ENCODE data around the gene CASP10. TPM values are rescaled to one million over a fixed set of nuclear protein-coding genes. Genes with fewer than 3 reads are reported as not detected.
"Not testable (repeated sequence)": the region's sequence is repeated elsewhere in the genome, so short reads cannot be mapped to it uniquely, and the experiment has no call there.

Gene CASP10
- total RNA-seq, 4 donors from 2014 or later = 9.0 to 22.0 (median 15.0) TPM

DNA sequence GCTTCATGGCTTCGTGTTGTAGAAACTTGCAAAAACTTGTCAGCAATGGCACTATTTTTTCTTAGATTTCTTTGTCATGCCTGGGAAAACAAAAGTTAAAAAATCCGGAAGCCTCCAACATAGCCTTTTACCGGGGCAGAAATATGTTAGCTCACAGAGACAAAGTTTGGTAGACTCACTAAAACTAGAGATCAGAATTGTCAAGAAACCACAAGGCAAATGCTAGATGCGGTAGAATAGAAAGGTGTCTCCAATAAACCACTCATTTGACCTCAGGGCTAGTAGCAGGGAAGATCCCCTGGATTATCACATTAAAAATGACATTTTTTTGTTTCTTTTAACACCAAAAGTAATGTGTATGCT lies 405 bp downstream of the CASP10 start:
- H3K9me3 ChIP-seq = no peaks in the 10 kb centered on the region
- no peak for DNase-seq
- 15 to 32% methylated on average over 4 of the region's 4 CpGs for WGBS, 2 donors
- no peak for TF ChIP-seq POLR2A (IDR thresholded peaks at IDR 0.05)
- TF ChIP-seq, protein P1, sequence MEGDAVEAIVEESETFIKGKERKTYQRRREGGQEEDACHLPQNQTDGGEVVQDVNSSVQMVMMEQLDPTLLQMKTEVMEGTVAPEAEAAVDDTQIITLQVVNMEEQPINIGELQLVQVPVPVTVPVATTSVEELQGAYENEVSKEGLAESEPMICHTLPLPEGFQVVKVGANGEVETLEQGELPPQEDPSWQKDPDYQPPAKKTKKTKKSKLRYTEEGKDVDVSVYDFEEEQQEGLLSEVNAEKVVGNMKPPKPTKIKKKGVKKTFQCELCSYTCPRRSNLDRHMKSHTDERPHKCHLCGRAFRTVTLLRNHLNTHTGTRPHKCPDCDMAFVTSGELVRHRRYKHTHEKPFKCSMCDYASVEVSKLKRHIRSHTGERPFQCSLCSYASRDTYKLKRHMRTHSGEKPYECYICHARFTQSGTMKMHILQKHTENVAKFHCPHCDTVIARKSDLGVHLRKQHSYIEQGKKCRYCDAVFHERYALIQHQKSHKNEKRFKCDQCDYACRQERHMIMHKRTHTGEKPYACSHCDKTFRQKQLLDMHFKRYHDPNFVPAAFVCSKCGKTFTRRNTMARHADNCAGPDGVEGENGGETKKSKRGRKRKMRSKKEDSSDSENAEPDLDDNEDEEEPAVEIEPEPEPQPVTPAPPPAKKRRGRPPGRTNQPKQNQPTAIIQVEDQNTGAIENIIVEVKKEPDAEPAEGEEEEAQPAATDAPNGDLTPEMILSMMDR (IDR thresholded peaks at IDR 0.05) = no peak
- peaks cover 0 to 55% (median 12%) of the 10 kb centered on the region in 3 donors for H3K4me1 ChIP-seq
- H3K4me3 ChIP-seq = peak overlapping the region; percentile 37 to 65 (median 47)
- intact Hi-C loops (cut with DNase I) = no loop called here
- H3K36me3 ChIP-seq = peaks cover 0 to 24% (median 0%) of the 10 kb centered on the region in 3 donors
- peak overlapping the region; percentile 64 to 86 (median 76) for H3K27ac ChIP-seq
- no peaks in the 10 kb centered on the region for H3K27me3 ChIP-seq

DNA sequence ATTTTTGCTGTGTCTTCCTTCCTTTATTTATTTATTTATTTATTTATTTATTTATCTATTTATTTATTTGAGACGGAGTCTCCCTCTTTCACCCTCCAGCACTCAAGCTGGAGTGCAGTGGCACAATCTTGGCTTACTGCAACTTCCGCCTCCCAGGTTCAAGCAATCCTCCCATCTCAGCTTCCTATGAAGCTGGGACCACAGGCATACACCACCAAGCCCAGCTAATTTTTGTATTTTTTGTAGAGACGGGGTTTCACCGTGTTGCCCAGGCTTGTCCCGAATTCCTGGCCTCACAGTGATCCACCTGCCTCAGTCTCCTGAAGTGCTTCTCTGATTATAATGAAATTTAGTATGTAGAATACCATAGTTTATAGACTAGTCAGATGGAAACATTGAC lies 894 bp downstream of the CASP10 start:
- intact Hi-C loops (cut with DNase I); H3K27me3 ChIP-seq; H3K9me3 ChIP-seq; DNase-seq: not testable (repeated sequence)
- Histone ChIP-seq H3K36me3 (peaks cover 0 to 27% (median 0%) of the 10 kb centered on the region in 3 donors), H3K4me3 (peak overlapping the region; percentile 37 to 65 (median 47)), H3K27ac (peak overlapping the region; percentile 11 to 86 (median 68)), H3K4me1 (peaks cover 0 to 56% (median 13%) of the 10 kb centered on the region in 3 donors)
- WGBS, 2 donors = 49 to 61% methylated on average over 5 of the region's 5 CpGs
- TF ChIP-seq POLR2A (IDR thresholded peaks at IDR 0.05) = peak in 1 of 4 donors; percentile 16

DNA sequence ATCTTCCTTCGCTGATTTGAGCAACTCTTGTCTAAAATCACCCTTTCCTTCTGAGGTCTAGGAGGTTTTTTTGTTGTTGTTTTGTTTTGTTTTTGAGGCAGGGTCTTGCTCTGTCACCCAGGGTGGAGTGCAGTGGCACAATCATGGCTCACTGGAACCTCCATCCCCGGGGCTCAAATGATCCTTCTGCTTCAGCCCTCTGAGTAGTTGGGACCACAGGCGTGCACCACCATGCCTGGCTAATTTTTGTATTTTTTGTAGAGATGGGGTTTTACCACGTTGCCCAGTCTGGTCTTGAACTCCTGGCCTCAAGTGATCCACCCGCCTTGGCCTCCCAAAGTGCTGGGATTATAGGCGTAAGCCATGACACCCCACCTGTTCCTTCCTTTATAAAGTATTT lies 1.3 kb downstream of the CASP10 start:
- Histone ChIP-seq H3K4me1 (peaks cover 0 to 56% (median 13%) of the 10 kb centered on the region in 3 donors), H3K36me3 (peaks cover 0 to 31% (median 0%) of the 10 kb centered on the region in 3 donors), H3K27ac (peak overlapping the region in 3 of 4 donors; percentile 11 to 86 (median 73)), H3K4me3 (peak overlapping the region; percentile 37 to 65 (median 47))
- DNase-seq; H3K9me3 ChIP-seq; intact Hi-C loops (cut with DNase I); H3K27me3 ChIP-seq: not testable (repeated sequence)
- 43 to 58% methylated on average over 6 of the region's 6 CpGs for WGBS, 2 donors

DNA sequence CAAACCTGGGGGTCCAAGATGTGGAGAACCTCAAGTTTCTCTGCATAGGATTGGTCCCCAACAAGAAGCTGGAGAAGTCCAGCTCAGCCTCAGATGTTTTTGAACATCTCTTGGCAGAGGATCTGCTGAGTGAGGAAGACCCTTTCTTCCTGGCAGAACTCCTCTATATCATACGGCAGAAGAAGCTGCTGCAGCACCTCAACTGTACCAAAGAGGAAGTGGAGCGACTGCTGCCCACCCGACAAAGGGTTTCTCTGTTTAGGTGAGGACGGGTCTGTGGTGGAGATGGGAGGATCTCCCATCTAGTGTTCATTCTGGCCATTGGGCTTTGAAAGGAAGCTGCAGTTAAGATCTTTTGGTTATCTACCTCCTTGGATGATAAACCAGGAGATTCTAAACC lies 2.9 kb downstream of the CASP10 start:
- peak overlapping the region in 2 of 4 donors; percentile 3 to 73 for H3K27ac ChIP-seq
- H3K27me3 ChIP-seq = no peaks in the 10 kb centered on the region
- WGBS, 2 donors = 50 to 55% methylated on average over 2 to 4 of the region's 4 CpGs
- peak overlapping the region in 1 of 4 donors; percentile 65 for H3K4me3 ChIP-seq
- H3K9me3 ChIP-seq = no peaks in the 10 kb centered on the region
- peaks cover 0 to 63% (median 14%) of the 10 kb centered on the region in 3 donors for H3K4me1 ChIP-seq
- peaks cover 0 to 37% (median 0%) of the 10 kb centered on the region in 3 donors for H3K36me3 ChIP-seq
- intact Hi-C loops (cut with DNase I) = loop anchor here (5.0 kb wide), 1 partner anchor 41 kb away; no protein-coding TSS in a partner anchor
- DNase-seq = no peak
- no peak for TF ChIP-seq POLR2A (IDR thresholded peaks at IDR 0.05)
- TF ChIP-seq, protein P1 (IDR thresholded peaks at IDR 0.05) = no peak

DNA sequence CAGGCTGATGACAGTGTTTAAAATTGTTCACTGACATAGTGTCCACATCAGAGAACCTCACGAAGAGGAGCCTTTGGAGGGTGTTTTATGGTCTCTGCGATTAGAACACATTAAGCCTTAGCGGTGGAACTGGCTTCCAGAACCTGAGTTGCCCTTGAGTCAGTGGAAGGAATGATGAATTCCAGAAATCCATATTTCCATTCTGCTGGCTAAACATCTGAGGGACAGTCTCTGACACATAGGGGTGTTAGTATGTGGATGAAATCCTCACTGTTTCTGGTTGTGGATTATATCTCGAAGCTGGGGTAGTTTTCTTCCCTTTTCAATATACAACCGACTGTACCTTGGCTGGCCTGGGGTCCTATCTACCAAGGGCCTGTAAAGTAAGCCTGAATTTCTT lies 4.0 kb downstream of the CASP10 start:
- 76 to 79% methylated on average over 4 to 5 of the region's 5 CpGs for WGBS, 2 donors
- intact Hi-C loops (cut with DNase I) = loop anchor here (5.0 kb wide), 1 partner anchor 40 kb away; no protein-coding TSS in a partner anchor
- no peak for DNase-seq
- H3K4me3 ChIP-seq = no peak overlapping the region
- H3K9me3 ChIP-seq = no peaks in the 10 kb centered on the region
- peaks cover 0 to 74% (median 18%) of the 10 kb centered on the region in 3 donors for H3K4me1 ChIP-seq
- H3K27ac ChIP-seq = peak overlapping the region; percentile 6 to 66 (median 51)
- H3K36me3 ChIP-seq = peaks cover 0 to 40% (median 0%) of the 10 kb centered on the region in 3 donors
- no peaks in the 10 kb centered on the region for H3K27me3 ChIP-seq
- no peak for TF ChIP-seq POLR2A (IDR thresholded peaks at IDR 0.05)
- TF ChIP-seq, protein P1 (IDR thresholded peaks at IDR 0.05) = no peak

DNA sequence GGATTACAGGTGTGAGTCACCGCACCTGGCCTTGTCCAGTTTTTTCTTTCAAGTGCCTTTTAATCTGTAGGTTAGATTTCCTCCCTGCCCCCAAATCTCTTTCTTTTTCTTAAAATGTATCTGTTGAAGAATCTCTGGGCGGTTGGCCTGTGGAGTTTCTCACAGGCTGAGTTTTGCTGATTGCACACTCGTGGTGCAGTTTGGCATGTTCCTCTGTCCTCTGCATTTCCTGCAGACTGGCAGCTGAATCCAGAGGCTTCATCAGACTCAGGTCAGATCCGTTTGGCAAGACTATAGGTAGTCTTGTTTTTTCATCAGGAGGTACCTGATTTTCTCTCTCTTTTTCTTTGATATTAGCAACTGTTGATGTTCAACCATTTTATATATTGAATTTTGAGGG lies 5.5 kb downstream of the CASP10 start:
- peak overlapping the region in 2 of 4 donors; percentile 62 to 66 for H3K27ac ChIP-seq
- peaks cover 0 to 79% (median 18%) of the 10 kb centered on the region in 3 donors for H3K4me1 ChIP-seq
- intact Hi-C loops (cut with DNase I) = loop anchor here (5.0 kb wide), 1 partner anchor 39 kb away; no protein-coding TSS in a partner anchor
- 80 to 96% methylated on average over 4 of the region's 4 CpGs for WGBS, 2 donors
- H3K4me3 ChIP-seq = no peak overlapping the region
- peaks cover 0 to 55% (median 0%) of the 10 kb centered on the region in 3 donors for H3K36me3 ChIP-seq
- TF ChIP-seq, protein P1 (IDR thresholded peaks at IDR 0.05) = no peak
- no peak for TF ChIP-seq POLR2A (IDR thresholded peaks at IDR 0.05)
- H3K9me3 ChIP-seq = no peaks in the 10 kb centered on the region
- no peak for DNase-seq
- no peaks in the 10 kb centered on the region for H3K27me3 ChIP-seq

All from esophagus squamous epithelium (tissue), 5 donors.